ENCODE data around the gene CMIP.

DNA sequence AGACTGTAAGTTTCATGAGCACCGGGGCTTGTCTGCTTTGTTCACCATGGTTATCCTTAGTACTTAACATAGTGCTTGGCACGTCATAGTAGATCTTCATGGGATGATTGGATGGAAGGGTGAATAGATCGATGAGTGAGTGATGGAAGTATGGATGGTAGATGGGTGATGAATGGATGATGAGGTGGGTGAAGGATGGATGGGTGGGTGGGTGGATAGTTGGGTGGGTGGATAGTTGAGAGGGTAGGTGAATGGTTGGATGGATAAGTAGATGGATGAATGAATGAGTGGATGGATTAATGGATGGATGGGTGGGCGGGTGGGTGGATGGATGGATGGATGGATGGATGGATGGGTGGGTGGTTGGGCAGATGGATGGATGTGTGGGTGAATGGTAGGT lies 201.3 kb downstream of the CMIP start:
- TF ChIP-seq POLR2A (IDR thresholded peaks at IDR 0.05) = no peak
- TF ChIP-seq, protein P1, sequence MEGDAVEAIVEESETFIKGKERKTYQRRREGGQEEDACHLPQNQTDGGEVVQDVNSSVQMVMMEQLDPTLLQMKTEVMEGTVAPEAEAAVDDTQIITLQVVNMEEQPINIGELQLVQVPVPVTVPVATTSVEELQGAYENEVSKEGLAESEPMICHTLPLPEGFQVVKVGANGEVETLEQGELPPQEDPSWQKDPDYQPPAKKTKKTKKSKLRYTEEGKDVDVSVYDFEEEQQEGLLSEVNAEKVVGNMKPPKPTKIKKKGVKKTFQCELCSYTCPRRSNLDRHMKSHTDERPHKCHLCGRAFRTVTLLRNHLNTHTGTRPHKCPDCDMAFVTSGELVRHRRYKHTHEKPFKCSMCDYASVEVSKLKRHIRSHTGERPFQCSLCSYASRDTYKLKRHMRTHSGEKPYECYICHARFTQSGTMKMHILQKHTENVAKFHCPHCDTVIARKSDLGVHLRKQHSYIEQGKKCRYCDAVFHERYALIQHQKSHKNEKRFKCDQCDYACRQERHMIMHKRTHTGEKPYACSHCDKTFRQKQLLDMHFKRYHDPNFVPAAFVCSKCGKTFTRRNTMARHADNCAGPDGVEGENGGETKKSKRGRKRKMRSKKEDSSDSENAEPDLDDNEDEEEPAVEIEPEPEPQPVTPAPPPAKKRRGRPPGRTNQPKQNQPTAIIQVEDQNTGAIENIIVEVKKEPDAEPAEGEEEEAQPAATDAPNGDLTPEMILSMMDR (IDR thresholded peaks at IDR 0.05) = no peak

Measured in Peyer's patch (tissue), 4 donors.